T-helper 1 cell treated with Interleukin-12 subunit alpha and Interleukin-12 subunit beta and Interleukin-4 antibody, amounts not matched to agents 30 μg/mL and 1 μg/mL, for 36 hours (primary cell): ENCODE results near the gene FOXL2.

Experiments used
- H3K27ac Mint-ChIP-seq: one replicate; pipeline ENCODE4 v1.8.0; 2021; ENCODE audit warnings: mild to moderate bottlenecking, mixed read lengths
- H3K27me3 Mint-ChIP-seq: one replicate; pipeline ENCODE4 v1.8.0; 2021; ENCODE audit warnings: low read depth, mixed read lengths
- H3K36me3 Mint-ChIP-seq: one replicate; pipeline ENCODE4 v1.8.0; 2021; ENCODE audit warnings: low read depth, mixed read lengths
- H3K4me1 Mint-ChIP-seq: one replicate; pipeline ENCODE4 v1.8.0; 2021; ENCODE audit warnings: low read depth, mixed read lengths
- H3K4me3 Mint-ChIP-seq: one replicate; pipeline ENCODE4 v1.8.0; 2021; ENCODE audit warnings: mild to moderate bottlenecking, moderate library complexity, mixed read lengths
- H3K9me3 Mint-ChIP-seq: one replicate; pipeline ENCODE4 v1.8.0; 2021; ENCODE audit warnings: mixed read lengths

The FOXL2 gene

DNA sequence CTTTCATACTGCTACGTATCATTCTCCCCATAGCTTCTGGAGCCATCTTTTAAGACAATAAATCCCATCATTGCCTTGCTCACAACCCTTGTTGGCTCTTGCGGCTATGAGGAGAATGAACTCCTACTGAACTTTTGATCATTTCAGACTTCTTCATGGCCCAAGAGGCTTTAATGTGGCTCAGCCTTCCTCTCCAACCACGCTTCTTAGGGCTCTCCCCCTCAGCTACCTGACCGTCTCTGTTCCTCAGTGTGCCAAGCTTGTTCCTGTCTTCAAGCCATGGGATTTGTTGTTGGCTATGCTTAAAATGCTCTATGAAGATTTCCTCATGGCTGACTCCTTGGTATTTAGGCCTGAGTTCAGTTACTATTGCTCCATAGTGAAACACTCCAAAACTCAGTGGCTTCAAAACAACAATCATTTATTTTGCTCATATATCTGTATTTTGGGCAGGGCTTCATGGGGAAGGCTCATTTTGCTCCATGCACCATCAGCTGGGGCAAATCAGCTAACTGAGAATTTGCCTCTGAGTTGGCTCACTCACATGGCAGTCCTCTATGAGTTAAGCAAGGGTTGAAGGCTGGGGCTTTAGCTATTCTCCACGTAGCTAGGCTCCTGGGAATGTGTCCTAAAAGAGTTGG is 47.5 kb downstream of the FOXL2 start:
- no peaks in the 10 kb centered on the region for H3K4me1 Mint-ChIP-seq
- no peak overlapping the region for H3K4me3 Mint-ChIP-seq
- H3K36me3 Mint-ChIP-seq, result no peaks in the 10 kb centered on the region
- H3K27me3 Mint-ChIP-seq, result peaks cover 5% of the 10 kb centered on the region
- H3K27ac Mint-ChIP-seq, result no peak overlapping the region
- no peaks in the 10 kb centered on the region for H3K9me3 Mint-ChIP-seq

DNA sequence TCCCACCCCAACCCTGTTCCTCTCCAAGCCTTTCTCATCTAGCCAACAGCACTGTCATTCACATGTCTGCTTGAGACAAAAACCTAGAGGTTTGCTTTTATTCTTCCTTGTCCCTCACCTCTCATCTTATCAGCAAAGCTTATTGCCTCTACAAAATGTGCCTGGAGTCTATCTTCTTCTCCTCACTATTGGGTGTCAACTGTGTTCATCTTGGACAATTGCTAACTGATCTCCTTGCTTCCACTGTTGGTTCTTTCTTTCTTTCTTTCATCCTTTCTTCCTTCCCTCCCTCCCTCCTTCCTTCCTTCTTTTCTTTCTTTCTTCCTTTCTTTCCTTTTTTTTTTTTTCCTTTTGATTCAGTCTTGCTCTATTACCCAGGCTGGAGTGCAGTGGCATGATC is 48.2 kb downstream of the FOXL2 start:
- H3K9me3 Mint-ChIP-seq, result no peaks in the 10 kb centered on the region
- H3K27me3 Mint-ChIP-seq, result peaks cover 5% of the 10 kb centered on the region
- no peaks in the 10 kb centered on the region for H3K36me3 Mint-ChIP-seq
- no peaks in the 10 kb centered on the region for H3K4me1 Mint-ChIP-seq
- no peak overlapping the region for H3K27ac Mint-ChIP-seq
- no peak overlapping the region for H3K4me3 Mint-ChIP-seq

GRCh38 chr3:138898301-138898700 is 48.6 kb downstream of the FOXL2 start:
- no peak overlapping the region for H3K4me3 Mint-ChIP-seq
- no peaks in the 10 kb centered on the region for H3K4me1 Mint-ChIP-seq
- peaks cover 5% of the 10 kb centered on the region for H3K27me3 Mint-ChIP-seq
- no peaks in the 10 kb centered on the region for H3K36me3 Mint-ChIP-seq
- no peak overlapping the region for H3K27ac Mint-ChIP-seq
- H3K9me3 Mint-ChIP-seq, result no peaks in the 10 kb centered on the region
